ENCODE measurements around the gene RAB36. TPM values are rescaled to one million over a fixed set of nuclear protein-coding genes. Genes with fewer than 3 reads are reported as not detected.

The RAB36 gene
- total RNA-seq, 2 experiments from 2014 or later, result 0.33 TPM; not detected in 1

GRCh38 chr22:23193882-23194281 is 48.6 kb downstream of the RAB36 start:
- no peak for DNase-seq
- Mint-ChIP-seq H3K9me3 (no peaks in the 10 kb centered on the region), H3K4me1 (peaks cover 1% of the 10 kb centered on the region), H3K36me3 (ENCODE audit: low read depth) (peaks cover 20% of the 10 kb centered on the region), H3K27ac (no peak overlapping the region), H3K27me3 (no peaks in the 10 kb centered on the region), H3K4me3 (no peak overlapping the region)
- ChIA-PET CTCF (interaction anchor here (0.7 kb wide), 1 partner anchor 24 kb away, joined by 3 read pairs; no protein-coding TSS in a partner anchor), POLR2A (no interaction called here)

DNA sequence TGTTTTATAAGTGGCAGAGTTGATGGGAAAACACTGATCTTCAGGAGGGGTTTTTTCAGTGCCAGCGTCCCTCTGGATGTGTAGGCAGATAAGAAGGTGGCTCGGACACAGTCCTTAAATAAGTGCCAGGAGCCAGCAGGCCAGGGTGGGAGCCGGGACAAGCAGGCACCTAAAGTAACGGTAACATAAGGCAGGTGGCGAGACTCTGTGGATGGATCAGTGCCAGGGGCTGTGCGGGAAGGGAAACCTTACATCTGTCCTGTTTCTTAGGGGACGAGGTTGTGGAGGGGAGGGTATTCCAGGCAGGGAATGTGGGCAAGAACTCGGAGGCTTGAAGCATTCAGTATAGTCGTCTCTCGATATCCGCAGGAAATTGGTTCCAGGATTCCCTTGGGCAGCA is 50.9 kb downstream of the RAB36 start:
- H3K9me3 Mint-ChIP-seq, result no peaks in the 10 kb centered on the region
- peaks cover under 1% of the 10 kb centered on the region for H3K4me1 Mint-ChIP-seq
- H3K27ac Mint-ChIP-seq, result no peak overlapping the region
- no peak overlapping the region for H3K4me3 Mint-ChIP-seq
- POLR2A ChIA-PET, result interaction anchor here (0.6 kb wide), 1 partner anchor 10 kb away, joined by 3 read pairs; no protein-coding TSS in a partner anchor
- CTCF ChIA-PET, result no interaction called here
- no peaks in the 10 kb centered on the region for H3K27me3 Mint-ChIP-seq
- H3K36me3 Mint-ChIP-seq (ENCODE audit: low read depth), result peaks cover 14% of the 10 kb centered on the region
- no peak for DNase-seq

GRCh38 chr22:23197836-23198235 is 52.6 kb downstream of the RAB36 start:
- ChIA-PET POLR2A (no interaction called here), CTCF (no interaction called here)
- DNase-seq, result no peak
- Mint-ChIP-seq H3K36me3 (ENCODE audit: low read depth) (peaks cover 7% of the 10 kb centered on the region), H3K27ac (no peak overlapping the region), H3K27me3 (no peaks in the 10 kb centered on the region), H3K9me3 (no peaks in the 10 kb centered on the region), H3K4me3 (no peak overlapping the region), H3K4me1 (peaks cover 3% of the 10 kb centered on the region)

GRCh38 chr22:23199159-23199558 is 53.9 kb downstream of the RAB36 start:
- DNase-seq, result no peak
- peaks cover 10% of the 10 kb centered on the region for H3K36me3 Mint-ChIP-seq (ENCODE audit: low read depth)
- H3K27ac Mint-ChIP-seq, result no peak overlapping the region
- H3K27me3 Mint-ChIP-seq, result no peaks in the 10 kb centered on the region
- H3K4me1 Mint-ChIP-seq, result peaks cover 5% of the 10 kb centered on the region
- ChIA-PET POLR2A (no interaction called here), CTCF (no interaction called here)
- H3K9me3 Mint-ChIP-seq, result no peaks in the 10 kb centered on the region
- no peak overlapping the region for H3K4me3 Mint-ChIP-seq

DNA sequence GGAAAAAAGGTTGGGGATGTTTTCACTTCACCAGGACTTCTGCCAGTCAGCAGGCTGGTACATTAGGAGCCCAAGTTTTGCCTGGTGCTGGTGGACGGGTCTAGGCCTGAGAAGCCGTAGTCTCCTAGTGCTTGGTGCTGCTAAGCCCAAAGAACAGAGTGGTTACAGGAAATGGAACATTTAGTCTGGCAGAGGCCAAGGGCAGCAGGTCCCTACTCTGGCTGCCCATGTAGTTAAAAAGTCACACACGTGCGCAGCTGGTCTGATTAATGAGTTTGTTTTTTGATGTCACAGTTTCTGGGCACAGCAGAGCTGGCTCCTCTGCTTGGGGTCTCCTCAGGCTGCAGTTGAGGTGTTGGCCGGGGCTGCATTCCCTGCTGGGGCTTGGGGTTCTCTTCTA is 55.6 kb downstream of the RAB36 start:
- no peak for DNase-seq
- H3K27ac Mint-ChIP-seq, result no peak overlapping the region
- no peak overlapping the region for H3K4me3 Mint-ChIP-seq
- ChIA-PET CTCF (no interaction called here), POLR2A (no interaction called here)
- no peaks in the 10 kb centered on the region for H3K9me3 Mint-ChIP-seq
- peaks cover 5% of the 10 kb centered on the region for H3K4me1 Mint-ChIP-seq
- no peaks in the 10 kb centered on the region for H3K27me3 Mint-ChIP-seq
- H3K36me3 Mint-ChIP-seq (ENCODE audit: low read depth), result peaks cover 11% of the 10 kb centered on the region

- Mint-ChIP-seq H3K36me3 (ENCODE audit: low read depth) (peaks cover 21% of the 10 kb centered on the region), H3K27me3 (no peaks in the 10 kb centered on the region), H3K4me3 (no peak overlapping the region), H3K9me3 (no peaks in the 10 kb centered on the region), H3K27ac (no peak overlapping the region), H3K4me1 (peaks cover 5% of the 10 kb centered on the region)
- no peak for DNase-seq
- ChIA-PET CTCF (interaction anchor here (0.6 kb wide), 1 partner anchor 90 kb away, joined by 3 read pairs; no protein-coding TSS in a partner anchor), POLR2A (no interaction called here)
Observed at GRCh38 chr22:23202812-23203451, 57.7 kb downstream of the RAB36 start.

DNA sequence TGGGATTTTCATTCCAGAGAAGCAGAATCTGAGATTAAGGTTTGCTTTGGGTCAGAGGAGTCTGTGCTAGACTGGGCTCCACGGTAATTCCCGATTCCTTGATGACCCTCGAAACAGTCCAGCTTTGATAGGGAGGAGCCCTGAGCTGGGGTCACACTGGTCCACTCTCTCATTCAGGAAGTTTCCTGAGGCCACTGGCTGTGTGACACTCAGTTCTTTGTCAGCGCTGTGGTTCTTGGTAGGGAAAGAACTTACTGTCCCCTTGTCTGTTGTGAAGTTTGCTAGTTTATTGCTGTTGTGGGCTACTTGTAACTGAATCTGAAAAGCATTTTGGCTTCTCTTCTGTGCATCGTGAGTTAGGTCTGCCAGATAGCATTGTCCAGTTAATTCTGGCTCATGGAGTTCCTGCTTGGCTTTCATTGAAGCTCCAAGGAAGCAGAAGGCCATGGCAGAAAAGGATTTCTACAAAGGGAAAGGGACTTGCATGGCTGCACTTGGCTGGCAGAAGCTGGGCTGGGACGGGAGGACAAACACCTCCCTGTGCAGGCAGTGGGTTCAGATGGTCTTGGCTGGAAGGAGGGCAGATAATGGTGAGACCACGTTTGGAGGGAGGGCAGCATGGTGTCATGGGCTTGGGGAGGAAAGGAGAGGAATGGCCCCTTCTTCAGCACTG is 58.3 kb downstream of the RAB36 start:
- peaks cover 21% of the 10 kb centered on the region for H3K36me3 Mint-ChIP-seq (ENCODE audit: low read depth)
- H3K27ac Mint-ChIP-seq, result no peak overlapping the region
- CTCF ChIA-PET, result no interaction called here
- POLR2A ChIA-PET, result no interaction called here
- no peak overlapping the region for H3K4me3 Mint-ChIP-seq
- no peaks in the 10 kb centered on the region for H3K27me3 Mint-ChIP-seq
- peaks cover 5% of the 10 kb centered on the region for H3K4me1 Mint-ChIP-seq
- no peaks in the 10 kb centered on the region for H3K9me3 Mint-ChIP-seq
- no peak for DNase-seq

DNA sequence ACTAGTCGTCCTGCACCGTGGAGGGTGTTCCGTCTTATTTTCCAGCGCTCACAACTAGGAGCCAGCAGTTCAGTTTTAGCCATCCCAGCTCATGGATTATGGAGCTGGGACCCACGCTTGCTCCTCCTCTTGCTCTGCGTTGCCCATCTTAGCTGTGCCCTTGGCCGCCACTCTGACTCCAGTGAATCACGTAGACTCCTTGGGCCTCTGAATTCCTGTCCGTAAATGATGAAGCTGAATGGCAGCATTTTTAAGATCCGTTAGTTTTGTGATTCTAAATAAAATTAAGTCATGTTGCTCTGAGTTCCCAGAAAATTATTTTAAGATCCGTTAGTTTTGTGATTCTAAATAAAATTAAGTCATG is 58.8 kb downstream of the RAB36 start:
- Mint-ChIP-seq H3K4me1 (peaks cover 5% of the 10 kb centered on the region), H3K27ac (no peak overlapping the region), H3K4me3 (no peak overlapping the region), H3K36me3 (ENCODE audit: low read depth) (peaks cover 23% of the 10 kb centered on the region), H3K27me3 (no peaks in the 10 kb centered on the region), H3K9me3 (no peaks in the 10 kb centered on the region)
- no peak for DNase-seq
- ChIA-PET POLR2A (no interaction called here), CTCF (no interaction called here)

GRCh38 chr22:23204541-23205157 is 59.4 kb downstream of the RAB36 start:
- Mint-ChIP-seq H3K4me3 (no peak overlapping the region), H3K9me3 (no peaks in the 10 kb centered on the region), H3K36me3 (ENCODE audit: low read depth) (peaks cover 23% of the 10 kb centered on the region), H3K27ac (no peak overlapping the region), H3K27me3 (no peaks in the 10 kb centered on the region), H3K4me1 (peaks cover 5% of the 10 kb centered on the region)
- ChIA-PET CTCF (no interaction called here), POLR2A (interaction anchor here (0.9 kb wide), 1 partner anchor 12 kb away, joined by 4 read pairs; no protein-coding TSS in a partner anchor)
- DNase-seq, result no peak

DNA sequence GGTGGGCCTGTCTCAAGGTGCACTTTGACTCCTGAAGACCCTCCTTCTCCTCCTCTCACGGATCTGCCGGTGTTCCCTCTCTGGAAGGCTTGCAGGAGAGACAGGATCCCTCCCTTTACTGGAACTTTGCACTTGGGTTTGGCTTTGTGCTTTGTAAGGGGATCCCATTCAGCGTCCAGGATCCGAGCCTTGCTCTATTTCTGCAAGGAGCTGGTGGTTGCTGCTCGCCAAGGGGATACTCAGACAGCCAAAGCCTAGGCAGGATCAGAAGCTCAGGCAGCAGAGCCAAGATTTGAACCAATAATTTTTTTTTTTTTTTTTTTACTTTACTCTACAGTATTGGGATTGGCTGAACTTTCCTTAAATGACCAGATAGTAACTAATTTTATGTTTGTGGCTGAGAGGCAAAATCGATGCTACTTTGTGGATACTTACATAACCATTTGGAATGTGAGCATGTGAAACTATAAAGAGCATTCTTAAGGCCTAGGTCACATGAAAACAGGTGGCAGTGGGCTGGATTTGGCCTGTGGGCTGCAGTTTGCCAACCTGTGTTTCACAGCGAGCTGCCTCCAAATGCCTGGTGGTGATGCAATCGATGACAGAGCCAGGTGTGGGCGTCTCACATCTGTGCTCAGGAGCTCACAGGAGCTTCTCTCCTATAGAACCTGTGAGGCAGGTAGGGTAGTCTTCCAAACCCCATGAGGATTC is 60.2 kb downstream of the RAB36 start:
- Mint-ChIP-seq H3K36me3 (ENCODE audit: low read depth) (peaks cover 23% of the 10 kb centered on the region), H3K27ac (no peak overlapping the region), H3K9me3 (no peaks in the 10 kb centered on the region), H3K4me1 (peaks cover 5% of the 10 kb centered on the region), H3K4me3 (no peak overlapping the region), H3K27me3 (no peaks in the 10 kb centered on the region)
- no peak for DNase-seq
- POLR2A ChIA-PET, result interaction anchor here (0.9 to 1.1 kb wide), 4 partner anchors 8 to 14 kb away, joined by 3 to 4 read pairs (median 4); no protein-coding TSS in a partner anchor
- CTCF ChIA-PET, result no interaction called here

GRCh38 chr22:23206915-23207314 is 61.6 kb downstream of the RAB36 start:
- H3K4me3 Mint-ChIP-seq, result no peak overlapping the region
- POLR2A ChIA-PET, result no interaction called here
- no peaks in the 10 kb centered on the region for H3K27me3 Mint-ChIP-seq
- peaks cover 23% of the 10 kb centered on the region for H3K36me3 Mint-ChIP-seq (ENCODE audit: low read depth)
- DNase-seq, result no peak
- CTCF ChIA-PET, result no interaction called here
- H3K4me1 Mint-ChIP-seq, result peaks cover 5% of the 10 kb centered on the region
- no peaks in the 10 kb centered on the region for H3K9me3 Mint-ChIP-seq
- H3K27ac Mint-ChIP-seq, result no peak overlapping the region

- Mint-ChIP-seq H3K27ac (no peak overlapping the region), H3K27me3 (no peaks in the 10 kb centered on the region), H3K4me1 (peaks cover 2% of the 10 kb centered on the region), H3K4me3 (no peak overlapping the region), H3K9me3 (no peaks in the 10 kb centered on the region), H3K36me3 (ENCODE audit: low read depth) (peaks cover 21% of the 10 kb centered on the region)
- ChIA-PET CTCF (no interaction called here), POLR2A (no interaction called here)
- no peak for DNase-seq
Observed at GRCh38 chr22:23207729-23208393, 62.6 kb downstream of the RAB36 start.

Measured in activated CD4-positive, alpha-beta memory T cell treated with anti-CD3 and anti-CD28 coated beads, Interleukin-2, amount 10 ng/mL, durations not matched to agents 7 days and 5 days (primary cell).